Measurements from ENCODE around the gene WDR49. TPM values are rescaled to one million over a fixed set of nuclear protein-coding genes. Genes with fewer than 3 reads are reported as not detected.

WDR49 gene
- 0.30 and 0.39 TPM in 2 replicates for total RNA-seq

DNA sequence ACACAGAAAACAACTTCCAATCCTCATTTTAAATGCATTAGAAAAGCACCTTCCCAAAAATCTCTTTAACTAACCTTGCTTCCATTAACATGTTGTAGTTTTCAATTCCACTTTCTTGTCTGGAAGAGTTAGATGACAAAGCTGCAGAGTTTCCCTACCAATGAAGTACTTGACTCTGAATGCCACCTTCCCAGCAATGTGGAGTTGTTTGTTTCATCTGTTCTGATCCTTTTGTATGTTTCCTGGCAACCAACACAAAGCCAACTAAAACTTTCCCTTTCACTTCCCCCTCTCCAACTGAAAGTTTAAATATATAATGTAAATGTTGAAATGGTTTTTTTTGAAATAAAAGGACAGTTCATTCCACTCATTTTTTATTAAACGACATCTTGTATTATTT lies at the start of gene WDR49:
Gene WDR49 (minus strand): TSS at position 183 of the 400 bp plus-strand sequence. CDS start 517 bp downstream, outside the sequence.
- intact Hi-C loops (cut with micrococcal nuclease): no loop called here

DNA sequence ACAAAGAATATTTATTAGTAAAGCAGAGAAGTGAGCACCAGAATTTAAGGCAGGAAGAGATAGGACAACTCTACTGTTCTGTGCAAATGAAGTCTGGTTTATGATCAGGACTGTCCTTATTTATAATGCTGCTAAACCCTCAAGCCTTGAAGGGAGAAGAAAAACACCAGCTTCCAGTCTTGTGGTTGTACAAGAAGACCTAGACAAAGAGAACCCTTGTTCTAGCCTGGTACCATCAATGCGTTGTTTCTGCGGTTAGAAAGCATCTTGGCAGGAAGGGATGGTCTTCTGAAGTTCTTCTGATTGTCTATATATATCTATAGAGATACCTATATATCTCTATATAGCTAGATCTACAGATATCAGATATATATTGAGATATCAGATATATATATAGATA lies 47.2 kb upstream of the WDR49 start:
- intact Hi-C loops (cut with micrococcal nuclease): no loop called here

DNA sequence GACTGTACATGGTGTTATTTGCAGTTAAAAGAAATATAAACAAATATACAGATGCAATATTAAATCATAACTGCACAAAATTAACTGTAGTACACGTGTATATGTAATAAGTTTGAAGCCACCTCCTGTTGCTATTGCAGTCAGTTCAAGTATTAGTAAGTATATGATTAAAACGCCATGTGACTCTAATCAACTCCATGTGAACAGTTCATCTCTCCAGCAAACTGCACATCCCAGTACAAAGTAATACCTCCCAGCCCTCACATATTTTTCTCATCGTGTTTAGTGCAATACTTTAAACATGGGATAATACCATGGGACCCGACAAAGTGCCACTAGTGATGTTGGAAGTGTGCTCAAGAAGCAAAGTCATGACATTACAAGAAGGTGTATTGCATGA lies 46.3 kb upstream of the WDR49 start:
- intact Hi-C loops (cut with micrococcal nuclease): no loop called here

DNA sequence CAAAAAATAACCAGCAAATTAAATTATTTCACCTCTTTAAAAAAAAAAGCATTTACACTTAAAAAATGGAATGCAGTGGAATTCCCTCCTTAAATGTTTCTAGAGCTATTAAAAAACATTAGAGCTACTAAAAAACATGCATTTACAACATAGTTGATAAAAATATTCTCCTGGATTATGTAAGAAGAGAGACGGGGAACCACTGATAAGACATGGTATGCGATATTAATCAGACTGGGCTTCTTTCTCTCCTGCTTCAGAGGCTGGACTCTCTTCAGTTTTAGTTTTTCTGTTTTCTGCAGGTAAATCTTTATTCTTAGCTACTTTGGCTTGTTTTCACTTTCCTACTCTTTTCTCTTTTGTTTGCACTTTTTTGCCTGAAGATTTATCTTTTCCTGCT lies 40.4 kb upstream of the WDR49 start:
- intact Hi-C loops (cut with micrococcal nuclease): no loop called here

DNA sequence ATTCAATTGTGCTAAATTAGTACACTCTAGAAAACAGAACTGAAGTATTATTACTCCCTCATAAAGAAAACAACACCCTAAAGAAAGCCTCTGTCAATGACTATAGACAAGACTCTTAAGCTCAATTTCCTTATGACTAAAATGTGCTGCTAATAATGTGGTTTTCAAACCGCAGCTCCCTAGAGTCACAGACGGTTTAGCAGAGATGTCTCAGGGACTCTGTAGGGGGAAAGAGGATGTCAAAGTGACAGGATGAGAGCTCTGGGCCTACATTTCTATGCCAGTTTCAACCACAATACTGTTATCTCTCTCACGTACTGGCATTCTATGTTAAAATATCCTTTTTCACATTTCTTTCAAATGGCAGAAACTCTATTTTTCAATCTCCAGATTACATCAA lies 37.6 kb upstream of the WDR49 start:
- intact Hi-C loops (cut with micrococcal nuclease): loop anchor here (1.0 kb wide), 1 partner anchor 44 kb away; the partner anchor contains the start of gene SERPINI1

DNA sequence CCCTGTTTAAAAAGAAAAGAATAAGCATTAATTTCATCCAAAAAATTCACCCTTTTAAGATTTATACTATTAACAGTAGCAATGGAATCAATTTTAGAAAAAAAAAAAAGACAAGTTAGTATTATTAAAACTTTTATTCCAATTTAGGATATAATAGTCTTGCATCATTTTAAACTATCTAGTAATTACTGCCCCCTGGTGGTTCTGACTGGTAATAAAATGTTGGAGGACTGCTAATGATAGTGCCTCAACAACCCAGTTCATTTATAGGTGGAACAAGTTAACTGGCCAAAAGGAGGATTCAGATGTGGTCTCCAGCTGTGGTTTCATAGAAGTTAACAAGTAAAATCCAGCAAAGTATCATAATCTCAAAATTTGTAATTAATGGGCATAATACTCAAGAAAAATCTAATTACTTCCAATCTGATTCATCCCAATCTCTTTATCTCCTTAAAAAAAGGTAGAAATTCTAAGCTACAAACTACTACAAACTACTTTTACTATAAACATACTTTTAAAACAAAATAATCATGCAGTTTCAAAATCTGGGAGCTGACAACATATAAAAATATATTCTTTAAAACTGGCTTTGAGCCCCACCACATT lies 30.7 kb upstream of the WDR49 start:
- intact Hi-C loops (cut with micrococcal nuclease): loop anchor here (2.0 kb wide), 1 partner anchor 304 kb away; the partner anchor contains the start of gene ZBBX

DNA sequence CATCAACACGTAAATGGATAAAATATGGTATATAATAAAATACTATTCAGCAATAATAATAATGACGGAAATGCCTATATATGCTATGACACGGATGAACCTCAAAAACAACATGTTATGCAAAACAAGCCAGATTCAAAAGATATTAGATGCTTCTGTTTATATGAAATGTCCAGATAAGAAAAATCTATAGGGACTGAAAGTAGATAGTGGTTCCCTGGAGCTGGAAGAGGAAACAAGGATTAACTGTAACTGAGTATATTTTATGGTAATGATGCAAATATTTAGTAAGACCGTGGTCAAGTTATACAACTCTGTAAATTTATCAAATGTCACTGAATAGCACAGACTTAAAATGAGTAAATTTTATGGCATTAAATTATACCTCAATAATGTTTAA lies 25.8 kb upstream of the WDR49 start:
- intact Hi-C loops (cut with micrococcal nuclease): no loop called here

DNA sequence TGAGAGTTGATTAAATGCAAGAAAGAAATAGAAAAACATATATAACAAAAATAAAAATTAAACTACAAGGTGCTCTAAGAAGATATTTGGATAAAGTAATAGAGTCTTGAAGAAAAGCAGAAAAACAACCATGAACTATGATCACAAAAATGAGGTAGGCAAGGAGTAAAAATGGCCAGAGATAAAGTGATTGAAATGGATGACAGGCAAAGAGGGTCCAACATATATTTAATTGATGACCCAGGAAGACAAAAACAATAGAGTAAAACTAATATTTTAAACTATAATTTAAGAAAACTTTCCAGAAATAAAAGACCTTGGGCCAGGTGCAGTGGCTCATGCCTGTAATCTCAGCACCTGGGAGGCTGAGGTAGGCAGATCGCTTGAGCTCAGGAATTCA lies 22.1 kb upstream of the WDR49 start:
- intact Hi-C loops (cut with micrococcal nuclease): no loop called here

DNA sequence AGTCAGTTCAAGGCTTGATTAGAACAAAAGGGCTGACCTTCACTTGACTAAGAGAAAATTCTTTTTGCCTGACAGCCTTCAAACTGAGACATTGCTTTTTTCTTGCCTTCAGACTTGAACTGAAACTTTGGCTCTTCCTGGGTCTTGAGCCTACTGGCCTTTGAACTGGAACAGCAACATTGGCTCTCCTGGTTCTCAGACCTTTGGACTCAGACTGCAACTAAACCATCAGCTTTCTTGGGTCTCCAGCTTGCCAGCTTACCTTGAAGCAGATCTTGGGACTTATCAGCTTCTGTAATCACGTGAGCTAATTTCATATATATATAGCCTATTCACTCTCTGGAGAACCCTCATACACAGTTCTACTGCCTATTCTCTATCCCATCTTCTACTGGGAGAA lies 19.5 kb upstream of the WDR49 start:
- intact Hi-C loops (cut with micrococcal nuclease): no loop called here

DNA sequence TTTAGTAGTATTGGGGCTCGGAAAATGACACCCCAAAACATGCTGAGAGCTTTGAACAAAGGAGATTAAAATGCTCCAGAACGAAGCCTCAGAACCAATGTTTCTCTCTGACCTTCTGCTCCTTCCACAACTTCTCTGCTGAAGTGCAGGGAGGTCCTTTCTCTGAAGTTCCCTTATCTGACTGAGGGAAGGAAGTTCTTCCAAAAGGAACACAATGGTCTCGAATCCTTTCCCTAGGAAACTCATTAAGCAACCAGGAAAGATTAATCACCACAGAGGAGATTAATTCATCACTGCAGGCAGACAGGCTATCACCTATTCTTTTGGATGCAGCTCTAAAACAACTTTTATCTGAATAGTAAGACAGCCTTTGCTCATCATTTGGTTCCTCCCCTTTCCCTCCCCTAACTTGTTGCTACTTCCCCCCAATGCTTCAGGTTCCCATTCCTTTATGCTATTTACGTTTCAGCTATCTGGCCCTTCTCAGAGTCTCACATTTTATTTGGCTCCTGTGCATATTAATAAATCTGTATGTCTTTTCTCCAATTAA lies 18.2 kb upstream of the WDR49 start:
- intact Hi-C loops (cut with micrococcal nuclease): no loop called here

DNA sequence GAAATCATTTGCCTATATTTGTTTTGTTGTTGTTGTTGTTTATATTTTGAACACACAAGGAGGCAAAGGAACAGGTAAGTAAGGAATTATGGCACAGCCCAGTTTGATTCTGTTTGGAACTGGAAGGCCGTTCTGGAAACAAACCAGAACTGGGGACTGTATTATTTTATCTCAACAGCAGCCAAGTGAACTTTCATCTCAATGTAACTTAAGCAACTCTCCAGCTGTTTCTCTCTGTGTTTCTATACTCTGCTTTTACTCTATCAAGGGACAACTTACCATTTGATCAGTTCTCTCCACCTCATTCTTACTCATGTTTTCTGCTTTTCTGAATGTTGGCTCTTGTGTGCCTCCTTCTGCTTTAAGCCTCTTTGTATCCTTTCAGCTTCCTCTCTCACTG lies 16.0 kb upstream of the WDR49 start:
- intact Hi-C loops (cut with micrococcal nuclease): no loop called here

DNA sequence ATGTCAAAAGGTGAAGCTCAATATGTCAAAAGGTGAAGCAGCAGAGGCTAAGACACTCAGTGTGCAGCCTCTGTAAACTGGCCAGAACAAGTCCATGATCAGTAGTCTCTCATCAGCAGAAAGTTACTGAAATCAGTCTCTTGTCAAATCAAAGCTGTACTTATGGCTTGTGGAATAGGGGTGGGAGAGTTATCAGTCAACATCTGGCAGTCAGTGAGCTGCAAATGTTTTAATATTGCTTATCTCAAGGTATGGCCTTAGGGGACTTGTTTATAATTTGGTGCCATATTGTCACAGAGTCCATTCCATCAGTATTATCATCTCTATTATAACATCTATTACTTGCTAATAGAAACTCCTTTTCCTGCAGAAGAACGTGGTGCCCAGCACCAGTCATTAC lies 14.9 kb upstream of the WDR49 start:
- intact Hi-C loops (cut with micrococcal nuclease): no loop called here

DNA sequence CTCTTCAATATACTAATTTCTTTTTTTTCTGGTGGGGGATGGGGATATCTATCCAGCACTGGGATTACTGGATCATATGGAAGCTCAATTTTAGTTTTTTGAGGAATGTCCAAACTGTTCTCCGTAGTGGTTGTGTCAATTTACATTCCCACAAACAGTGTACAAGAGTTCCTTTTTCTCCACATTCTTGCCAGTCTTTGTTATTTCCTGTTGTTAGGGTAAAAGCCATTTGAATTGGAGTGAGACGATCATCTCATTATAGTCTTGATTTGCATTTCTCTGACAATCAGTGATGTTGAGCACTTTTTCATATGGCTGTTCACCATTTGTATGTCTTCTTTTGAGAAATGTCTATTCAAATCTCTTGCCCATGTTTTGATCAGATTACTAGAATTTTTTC lies 12.8 kb upstream of the WDR49 start:
- intact Hi-C loops (cut with micrococcal nuclease): no loop called here

DNA sequence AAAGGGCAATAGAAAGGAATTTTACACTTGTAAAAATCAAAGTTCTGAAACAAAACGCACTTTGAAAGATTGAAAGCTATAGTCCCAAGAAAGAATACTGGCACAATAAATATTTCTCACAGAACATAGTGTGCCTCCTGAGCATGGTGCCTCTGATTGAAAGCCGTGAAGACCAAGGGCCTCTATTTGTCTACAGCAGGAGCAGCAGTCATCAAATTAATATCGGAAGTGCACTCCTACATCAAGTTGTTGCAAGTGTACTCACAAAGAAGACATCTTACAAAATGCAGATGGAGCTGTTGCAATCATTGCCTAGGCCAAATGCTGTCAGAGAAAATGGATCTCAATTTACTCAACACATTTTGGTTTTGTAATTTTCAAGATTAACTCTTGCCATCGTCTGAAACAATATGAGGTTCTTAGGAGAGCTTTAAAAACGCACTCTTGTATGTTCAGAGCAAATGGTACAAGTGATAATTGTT lies 9.2 kb upstream of the WDR49 start:
- intact Hi-C loops (cut with micrococcal nuclease): no loop called here

DNA sequence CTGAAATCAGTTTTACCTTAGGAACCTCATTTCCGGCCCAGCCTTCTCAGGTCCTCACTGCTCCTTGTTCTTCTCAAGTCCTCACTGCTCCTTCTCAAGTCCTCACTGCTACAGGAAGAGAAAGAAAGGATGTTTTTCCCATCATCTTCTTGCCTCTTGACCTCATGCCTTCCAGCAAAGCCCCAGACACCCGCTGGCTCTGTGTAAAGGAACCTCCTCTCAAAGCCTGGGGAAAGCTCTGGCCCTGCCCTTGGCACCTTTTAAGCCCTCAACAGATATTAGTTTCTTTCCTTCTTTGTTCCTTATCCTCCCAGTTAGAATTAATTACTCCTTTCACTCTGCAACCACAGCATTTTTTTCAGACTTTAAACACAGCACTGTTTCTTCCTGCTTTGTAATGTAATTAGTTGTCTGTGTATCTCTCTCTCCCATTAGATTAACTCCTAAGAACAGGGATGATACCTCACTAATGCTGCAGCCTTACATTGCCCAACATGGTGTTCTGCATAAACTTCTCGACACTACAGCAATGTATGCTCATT lies 4.0 kb upstream of the WDR49 start:
- intact Hi-C loops (cut with micrococcal nuclease): no loop called here

DNA sequence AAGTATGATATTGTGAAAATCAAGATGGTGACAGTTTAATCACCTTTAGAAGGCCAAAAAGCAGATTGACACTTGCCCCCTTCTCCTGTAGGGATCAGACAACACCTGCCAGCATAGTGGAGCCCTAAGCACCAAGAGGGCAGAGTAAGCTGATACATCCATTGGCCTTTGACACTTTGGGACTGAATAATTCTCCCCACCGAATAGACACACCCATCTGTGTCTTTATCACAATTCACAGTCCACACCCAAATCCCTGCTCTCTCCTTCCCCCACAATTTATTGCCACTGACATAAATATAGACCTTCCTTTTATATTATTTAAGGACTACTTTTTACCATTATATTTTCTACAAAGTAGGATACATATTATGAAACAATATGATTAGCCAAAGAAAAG lies 3.1 kb upstream of the WDR49 start:
- intact Hi-C loops (cut with micrococcal nuclease): no loop called here

DNA sequence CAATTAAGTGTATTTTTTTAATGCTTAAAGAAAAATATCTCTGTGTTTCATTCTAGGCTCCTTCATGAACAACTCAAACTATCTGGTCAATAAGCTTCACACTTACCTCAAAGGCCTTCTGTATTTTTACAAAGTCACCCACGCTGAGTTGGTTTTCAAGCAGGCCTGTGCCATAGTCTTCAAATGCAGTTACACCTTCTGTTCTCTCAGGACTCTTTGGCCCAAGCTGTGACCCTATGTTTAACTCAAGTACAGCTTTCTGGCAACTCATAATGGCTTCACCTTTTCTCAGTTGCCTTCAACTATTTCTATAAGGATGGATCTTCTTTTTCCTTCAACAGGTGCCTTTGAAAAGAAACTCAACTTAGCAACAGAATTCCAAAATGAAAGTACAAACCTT lies 587 bp downstream of the WDR49 start:
- intact Hi-C loops (cut with micrococcal nuclease): no loop called here

DNA sequence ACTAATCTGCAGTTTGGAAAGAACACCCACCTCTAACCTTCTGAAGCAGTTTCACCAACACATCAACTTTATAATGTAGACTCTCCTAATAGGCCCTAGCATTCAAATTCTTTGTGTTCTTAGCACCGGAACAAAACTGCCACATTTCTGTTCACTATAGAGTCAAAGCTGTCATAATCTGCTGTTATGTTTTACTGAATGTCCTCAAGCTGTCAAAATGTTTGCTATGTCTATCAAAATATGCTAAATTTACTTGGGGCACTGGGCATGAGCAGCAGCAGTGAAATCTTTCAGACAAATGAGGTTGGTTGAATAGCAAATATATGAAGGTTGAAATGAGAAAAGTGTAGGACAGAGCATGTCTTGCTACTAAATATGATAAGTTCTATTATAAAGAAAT lies 1.9 kb downstream of the WDR49 start:
- intact Hi-C loops (cut with micrococcal nuclease): no loop called here

DNA sequence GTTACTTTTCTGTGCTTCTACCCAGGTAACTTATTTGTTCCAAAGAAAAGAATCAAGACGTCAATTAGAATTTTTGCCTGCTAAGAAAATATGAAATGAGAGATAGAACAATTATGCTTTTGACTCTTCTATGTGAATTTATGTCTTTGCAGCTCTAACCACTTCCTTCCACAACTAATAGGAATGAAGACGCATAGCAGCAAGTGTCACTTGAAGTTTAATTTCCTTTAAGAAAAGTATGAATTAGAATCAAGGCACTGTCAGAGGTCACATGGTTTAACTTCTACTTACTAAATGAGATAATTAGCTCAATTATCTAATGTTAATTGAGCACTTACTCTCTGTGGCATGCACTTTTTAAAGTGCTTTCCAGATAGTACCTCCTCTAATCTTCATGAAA lies 3.3 kb downstream of the WDR49 start:
- intact Hi-C loops (cut with micrococcal nuclease): no loop called here

DNA sequence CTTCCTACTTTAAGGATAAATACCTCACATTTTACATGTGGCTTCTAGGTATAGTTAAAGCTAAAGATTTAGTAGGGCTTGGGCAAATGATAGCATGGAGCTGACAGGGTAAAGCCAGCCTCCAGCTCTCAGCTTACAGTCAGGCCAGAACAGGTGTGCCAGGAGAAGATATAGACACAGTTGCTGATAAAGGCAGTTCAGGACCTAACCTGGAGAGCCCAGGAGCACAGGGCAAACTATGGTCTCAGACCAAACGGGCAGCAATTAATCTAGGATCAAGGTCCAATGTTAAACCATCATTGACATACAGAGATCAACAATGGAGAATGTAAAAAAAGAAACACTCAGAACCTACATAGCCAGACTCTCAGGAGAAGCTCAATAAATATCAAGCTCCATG lies 4.0 kb downstream of the WDR49 start:
- intact Hi-C loops (cut with micrococcal nuclease): no loop called here

DNA sequence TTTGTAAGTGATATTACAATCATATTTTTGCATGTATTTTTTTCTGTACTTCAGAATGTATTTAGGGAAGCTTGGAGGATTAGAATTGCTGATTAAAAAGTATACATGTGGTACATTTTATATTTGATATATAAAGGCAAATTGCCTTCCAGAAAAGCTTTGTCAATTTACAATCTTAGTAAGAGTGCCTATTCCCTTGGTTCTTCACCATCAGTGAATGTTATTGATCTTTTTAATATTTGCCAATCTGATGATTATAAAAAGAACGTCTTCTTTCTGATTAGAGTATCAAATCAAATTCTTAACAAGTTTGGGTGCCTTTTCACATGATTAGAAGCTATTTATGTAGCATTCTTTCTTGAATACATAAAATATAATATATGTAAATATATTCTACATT lies 9.1 kb downstream of the WDR49 start:
- intact Hi-C loops (cut with micrococcal nuclease): no loop called here

DNA sequence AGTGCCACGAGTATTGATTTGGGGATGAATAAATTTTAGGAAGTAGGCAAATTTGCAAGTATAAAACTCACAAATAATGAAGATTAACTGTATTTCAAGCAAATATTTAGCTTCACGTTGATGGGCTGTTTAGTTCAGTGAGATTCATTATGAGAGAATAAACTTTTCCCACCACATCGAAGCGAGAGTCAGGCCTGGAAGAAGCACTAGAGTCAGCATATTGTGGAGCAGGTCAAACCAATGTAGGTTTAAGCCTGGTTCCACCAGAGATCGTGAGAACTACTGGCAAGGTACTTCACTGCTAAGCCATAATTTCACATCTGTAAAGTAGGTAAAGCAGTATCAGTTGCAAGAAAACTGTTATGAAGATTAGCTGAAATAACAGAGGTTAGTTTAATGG lies 22.3 kb downstream of the WDR49 start:
- intact Hi-C loops (cut with micrococcal nuclease): no loop called here

DNA sequence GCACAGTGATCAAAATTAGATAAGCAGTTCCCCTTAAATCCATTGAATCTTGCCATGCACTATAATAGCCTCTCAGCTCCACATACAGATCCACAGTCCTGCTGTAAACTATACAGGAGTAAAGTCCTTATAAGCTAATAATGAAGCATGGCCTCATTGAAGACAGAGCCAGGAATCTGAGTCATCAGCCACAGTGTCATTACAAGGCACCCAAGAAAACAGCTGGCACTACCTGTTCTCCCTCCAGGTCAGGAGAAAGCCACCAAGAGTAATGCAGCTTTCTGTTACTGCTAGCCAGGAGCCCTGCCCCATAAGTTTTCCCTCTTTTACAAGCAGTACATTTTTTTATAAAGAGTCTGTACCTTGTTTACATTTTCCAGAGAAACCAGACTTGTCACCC lies 27.3 kb downstream of the WDR49 start:
- intact Hi-C loops (cut with micrococcal nuclease): no loop called here
